Germinal center (tissue), 1 donor: ENCODE results near the gene MEGF11.

Experiments
- DNase-seq: peaks from one replicate; pipeline ENCODE4 v3.0.0; 2012; ENCODE audit warnings: mixed read lengths, low spot score

MEGF11 gene

DNA sequence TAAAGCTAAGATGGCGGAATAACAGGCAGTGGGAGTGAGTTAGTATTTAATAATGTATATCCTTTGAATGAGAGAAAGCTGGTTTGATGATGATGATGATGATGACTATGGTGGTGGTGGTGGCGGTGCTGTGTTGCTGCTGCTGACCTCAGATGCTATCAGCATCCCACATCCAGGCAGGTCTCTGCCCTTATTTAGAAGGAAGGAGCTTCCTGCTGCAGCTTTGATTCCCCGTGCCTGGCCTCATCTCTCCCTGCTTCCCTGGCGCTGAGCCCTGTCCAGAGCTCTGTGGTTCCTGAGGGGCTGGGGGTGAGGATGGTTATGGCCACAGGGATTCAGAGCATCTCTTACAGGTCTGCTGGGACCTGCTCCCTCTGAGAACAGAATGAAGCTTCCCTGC lies 311.1 kb downstream of the MEGF11 start:
- DNase-seq: no peak

DNA sequence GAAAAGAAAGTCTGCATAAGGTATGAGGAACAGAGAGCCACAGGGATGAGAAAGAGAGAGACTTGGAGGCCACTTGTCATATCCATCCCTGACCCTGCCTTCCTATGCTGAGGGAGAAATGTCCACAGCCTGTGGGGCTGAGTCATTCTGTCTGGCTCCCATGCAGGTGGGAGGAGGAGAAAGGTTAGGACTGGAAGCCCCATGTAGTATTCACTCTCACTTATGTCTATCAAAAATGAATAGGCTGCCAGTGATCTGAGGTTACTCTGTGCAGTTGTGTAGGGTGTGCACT lies 313.0 kb downstream of the MEGF11 start:
- no peak for DNase-seq

GRCh38 chr15:65939901-65940617 lies 313.5 kb downstream of the MEGF11 start:
- DNase-seq: no peak

- no peak for DNase-seq
These were observed 314.9 kb downstream of the MEGF11 start for GRCh38 chr15:65938604-65939003.

- no peak for DNase-seq
These were observed 316.1 kb downstream of the MEGF11 start for GRCh38 chr15:65937476-65937875.

- DNase-seq: no peak
These were observed 316.5 kb downstream of the MEGF11 start for GRCh38 chr15:65937054-65937453.

DNA sequence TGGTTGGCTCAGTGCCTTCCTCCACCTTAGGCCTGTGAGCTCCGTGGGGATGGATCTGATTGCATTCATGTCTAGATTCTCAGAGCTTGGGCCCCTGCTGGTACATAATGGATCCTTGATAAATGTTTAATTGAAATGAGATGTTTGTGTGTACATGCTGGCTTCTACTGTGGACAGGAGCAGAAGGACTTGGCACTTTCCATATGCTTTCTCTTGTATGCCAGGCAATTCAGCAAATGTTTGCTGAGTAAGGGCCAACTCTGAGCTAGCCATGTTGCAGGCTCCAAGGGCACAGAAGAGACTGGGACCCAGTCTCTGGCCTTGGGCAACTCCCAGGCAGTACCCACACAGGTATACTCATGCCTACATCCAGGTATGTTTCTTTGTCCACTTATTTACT lies 317.3 kb downstream of the MEGF11 start:
- no peak for DNase-seq

- DNase-seq: no peak
These were observed 318.2 kb downstream of the MEGF11 start for GRCh38 chr15:65935391-65935790.

DNA sequence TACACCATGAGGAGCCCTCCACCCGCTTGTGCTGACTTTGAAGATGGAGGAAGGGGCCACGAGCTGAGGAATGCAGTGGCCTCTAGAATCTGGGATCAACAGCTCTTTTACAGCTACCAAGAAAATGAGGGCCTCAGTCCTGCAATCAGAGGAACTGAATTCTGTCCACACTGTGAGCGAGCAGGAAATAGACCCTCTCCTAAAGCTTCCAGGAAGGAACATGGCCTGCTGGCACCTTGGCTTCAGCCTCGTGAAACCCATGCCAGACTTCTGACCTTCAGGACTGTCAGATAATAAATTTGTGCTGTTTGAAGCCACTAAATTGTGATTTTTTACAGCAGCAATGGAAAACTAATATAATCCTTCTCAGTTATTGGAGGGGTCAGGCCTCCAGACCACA lies 322.3 kb downstream of the MEGF11 start:
- DNase-seq: no peak

DNA sequence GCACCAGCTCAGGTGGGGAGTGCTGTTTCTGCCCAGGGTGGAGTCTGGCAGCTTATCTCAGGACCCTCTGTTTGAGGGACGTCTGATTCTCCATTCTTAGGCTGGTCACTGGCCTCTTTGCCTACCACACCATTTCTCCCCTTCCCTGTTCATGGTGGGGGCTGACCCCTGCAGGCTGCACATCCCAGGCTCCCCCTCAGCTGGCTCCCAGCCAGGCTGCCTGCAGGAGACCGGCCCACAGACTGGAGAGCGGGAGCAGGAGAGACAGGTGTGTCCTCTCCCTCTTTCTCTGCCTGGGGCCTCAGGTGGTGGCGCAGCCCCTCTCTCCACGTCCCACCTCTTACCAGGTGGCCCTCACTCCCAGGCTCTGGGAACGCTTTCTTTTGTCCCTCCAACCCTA lies 323.4 kb downstream of the MEGF11 start:
- DNase-seq: no peak

- DNase-seq: no peak
These were observed 324.0 kb downstream of the MEGF11 start for GRCh38 chr15:65929573-65929972.

- DNase-seq: no peak
These were observed 326.0 kb downstream of the MEGF11 start for GRCh38 chr15:65927545-65927944.

- no peak for DNase-seq
These were observed 326.7 kb downstream of the MEGF11 start for GRCh38 chr15:65926899-65927298.

GRCh38 chr15:65926459-65926858 lies 327.1 kb downstream of the MEGF11 start:
- DNase-seq: no peak

- no peak for DNase-seq
These were observed 328.2 kb downstream of the MEGF11 start for GRCh38 chr15:65925338-65925737.

DNA sequence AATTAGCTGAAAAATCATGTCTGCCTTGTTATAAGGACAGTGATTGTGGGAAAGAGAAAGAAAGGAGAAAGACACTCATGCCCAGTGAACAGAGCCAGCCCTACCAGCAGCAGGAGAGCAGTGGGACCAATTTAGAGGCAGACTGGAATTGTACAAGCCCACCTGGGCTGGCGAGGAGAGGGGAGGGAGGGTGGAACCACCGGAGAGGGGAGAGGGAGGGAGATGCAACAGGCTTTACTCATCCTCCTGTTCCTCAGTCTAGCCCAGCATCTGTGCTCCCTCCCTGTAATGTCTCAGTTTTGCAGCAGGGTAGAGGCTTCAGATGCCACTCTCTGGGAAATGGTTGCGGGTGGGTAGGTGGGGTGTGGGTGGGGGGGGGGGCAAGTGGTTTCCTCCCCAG lies 329.5 kb downstream of the MEGF11 start:
- no peak for DNase-seq

DNA sequence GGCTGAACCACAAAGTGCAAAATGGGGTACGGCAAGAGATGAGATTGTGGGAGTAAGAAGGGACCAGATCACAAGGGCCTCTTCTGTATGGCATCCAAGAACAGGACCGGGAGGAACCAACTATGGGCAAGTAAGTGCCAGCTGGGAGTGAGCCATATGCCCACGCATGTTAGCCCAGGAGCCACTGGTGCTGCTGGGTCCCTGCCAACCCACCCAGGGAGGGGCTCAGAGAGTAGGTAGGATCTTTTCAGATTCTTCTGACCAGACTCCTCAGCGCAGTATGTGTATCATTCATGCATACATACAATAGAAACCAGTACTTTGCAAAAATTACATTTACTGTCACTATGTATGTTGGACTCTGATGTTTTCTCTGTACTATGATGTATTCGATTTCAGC lies 330.3 kb downstream of the MEGF11 start:
- no peak for DNase-seq

DNA sequence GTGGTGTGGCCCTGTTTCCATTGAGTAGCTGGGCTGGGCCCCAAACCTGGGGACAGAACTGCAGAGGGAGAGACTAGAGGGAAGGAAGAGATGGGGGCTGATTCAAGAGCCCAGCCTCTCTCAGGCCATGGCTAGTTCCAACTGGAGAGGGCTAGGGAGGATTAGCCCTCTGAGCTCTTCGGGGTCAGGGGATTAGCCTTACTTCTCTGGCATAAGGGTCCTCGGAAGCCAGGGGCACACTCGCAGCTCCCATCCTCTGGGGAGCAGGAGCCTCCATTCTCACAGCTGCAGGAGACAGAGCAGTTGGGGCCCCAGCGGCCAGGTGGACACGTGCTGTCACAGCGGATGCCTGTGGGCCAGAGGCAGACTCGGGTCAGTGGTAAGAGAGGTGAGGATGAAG lies 330.9 kb downstream of the MEGF11 start:
- no peak for DNase-seq

- peak; percentile 39 for DNase-seq
These were observed 331.8 kb downstream of the MEGF11 start for GRCh38 chr15:65921780-65922179.

DNA sequence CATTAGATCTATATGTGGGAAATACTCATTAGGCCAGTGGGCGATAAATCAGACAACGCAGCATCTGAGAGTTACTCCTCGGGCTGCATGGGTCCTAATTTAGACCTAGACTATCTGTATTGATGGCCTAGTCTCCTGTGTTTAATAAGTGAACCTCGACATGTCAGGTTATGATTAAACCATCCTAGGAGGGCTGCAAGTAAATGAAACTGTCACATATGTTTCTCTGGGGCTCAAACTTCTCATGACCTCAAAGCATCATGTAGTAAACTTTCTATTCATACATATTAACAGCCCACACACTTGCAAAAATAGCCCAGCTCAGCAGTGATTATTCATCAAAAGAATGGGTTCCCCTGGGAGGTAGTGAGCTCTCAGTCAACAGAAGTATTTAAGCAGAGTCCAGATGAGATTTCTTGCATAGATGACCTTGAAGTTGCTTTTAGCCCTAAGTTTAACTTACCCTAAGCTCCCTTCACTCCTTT lies 332.7 kb downstream of the MEGF11 start:
- peak; percentile 33 for DNase-seq

DNA sequence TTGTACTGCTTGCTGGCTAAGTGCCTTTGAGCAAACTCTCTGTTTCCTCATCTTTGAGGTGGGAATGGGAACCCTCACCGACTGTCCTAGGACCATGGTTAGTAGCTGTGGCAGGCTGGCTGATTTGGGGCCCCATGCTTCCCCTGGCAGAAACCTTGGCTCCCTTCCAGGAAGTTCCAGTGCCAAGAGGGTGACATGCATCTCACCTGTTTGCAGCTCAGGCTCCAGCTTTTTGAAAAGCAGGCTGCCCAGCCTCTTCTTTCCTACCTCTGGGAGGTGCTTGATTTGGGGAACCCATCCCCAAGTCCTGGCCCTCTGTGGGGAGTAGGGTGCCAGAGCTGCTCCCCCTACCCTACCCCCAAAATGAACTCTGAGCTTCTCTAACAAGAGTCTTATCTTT lies 333.4 kb downstream of the MEGF11 start:
- no peak for DNase-seq

- DNase-seq: no peak
These were observed 334.2 kb downstream of the MEGF11 start for GRCh38 chr15:65919353-65919752.

DNA sequence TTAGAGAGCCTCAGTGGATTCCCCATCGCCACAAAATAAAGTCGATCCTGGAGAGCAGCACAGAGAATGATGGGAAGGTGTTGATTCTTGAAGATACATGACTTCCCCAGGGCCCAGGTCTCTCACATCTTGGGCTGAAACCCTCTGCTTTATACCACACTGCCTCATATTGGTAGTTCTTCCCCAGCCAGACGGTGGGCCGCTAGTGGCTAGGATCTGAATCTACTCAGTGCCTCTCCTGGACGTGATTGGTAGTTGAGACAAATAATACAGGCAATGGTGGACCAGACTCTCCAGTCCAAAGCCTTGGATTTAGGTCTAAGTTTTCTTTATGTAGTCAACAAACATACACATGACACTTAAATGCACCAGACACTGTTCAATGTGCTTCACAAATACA lies 334.6 kb downstream of the MEGF11 start:
- DNase-seq: no peak

DNA sequence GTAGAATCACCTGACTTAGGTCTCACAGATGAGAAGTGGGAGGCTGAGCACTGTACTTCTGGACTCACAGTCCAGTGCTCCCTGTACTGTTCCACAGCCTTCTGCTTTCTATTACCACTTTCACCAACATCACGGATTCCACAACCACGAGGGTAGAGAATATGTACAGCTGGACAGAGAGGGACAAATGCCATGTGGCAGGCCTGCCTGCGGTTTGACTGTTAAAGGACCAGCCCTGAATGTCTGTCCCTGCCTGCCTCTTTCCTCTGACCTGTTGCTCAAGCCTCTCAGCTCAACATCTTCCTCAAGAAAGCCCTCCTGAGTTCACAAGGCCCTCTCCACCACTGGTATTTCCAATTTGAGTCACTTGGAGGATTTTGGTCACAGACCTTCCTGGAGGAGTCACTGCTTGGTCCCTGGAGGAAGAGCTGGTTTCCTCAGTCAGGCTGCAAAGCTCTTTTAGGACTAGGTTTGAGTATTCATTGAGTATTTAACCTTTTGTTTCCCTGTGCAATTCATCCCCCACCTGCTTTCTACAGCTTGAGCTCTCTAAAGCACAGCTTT lies 335.1 kb downstream of the MEGF11 start:
- DNase-seq: no peak
